ENCODE results near the gene CATSPER1. TPM values are rescaled to one million over a fixed set of nuclear protein-coding genes. Genes with fewer than 3 reads are reported as not detected.
A peak's percentile ranks its signal among the peaks of the same experiment; 100 is the strongest.

The CATSPER1 gene
- total and polyA plus RNA-seq, 2 of the 13 experiments (the other 11 are each of a cell fraction or from before 2014, with no cell fraction given), result 0.17 TPM; not detected in 1

DNA sequence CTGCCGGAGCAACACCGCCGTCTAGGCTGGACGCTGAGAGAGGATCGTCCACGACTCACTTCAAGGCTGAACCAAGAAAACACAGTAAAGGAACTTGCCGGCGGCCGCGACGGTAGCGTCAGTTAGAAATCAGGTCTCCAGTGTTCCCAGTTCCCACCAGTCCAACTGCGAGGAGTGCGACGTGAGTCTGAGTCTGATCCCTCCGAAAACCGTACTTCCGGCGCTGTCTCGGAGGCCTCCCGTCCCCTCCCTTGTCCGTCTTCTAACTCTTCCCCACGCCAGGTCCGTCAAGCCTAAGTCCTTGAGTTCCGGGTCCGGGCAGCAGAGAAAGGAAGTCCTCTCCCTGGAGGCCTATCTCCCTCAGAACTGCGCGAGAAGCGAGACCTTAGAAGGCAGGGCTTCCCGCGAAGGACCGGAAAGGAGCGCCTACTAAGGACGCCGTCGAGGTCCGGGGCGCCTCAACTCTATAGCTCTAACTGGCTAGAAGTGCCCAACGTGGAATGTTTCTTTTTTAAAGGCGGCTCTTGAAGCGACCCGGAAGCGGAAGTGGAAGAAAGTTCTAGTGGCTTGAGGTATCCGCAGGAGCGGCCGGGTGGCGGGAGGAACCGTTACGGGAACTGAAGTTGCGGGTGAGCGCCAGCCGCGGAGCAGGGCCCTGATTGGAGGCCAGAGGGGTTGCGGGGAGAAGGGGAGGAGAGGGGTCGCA, 24.2 kb downstream of the CATSPER1 start, which contains the start of the genes BANF1 and EIF1AD (continued):
- no peak for TF ChIP-seq ZNF296 (CRISPR knock-in tag; conservative IDR thresholded peaks at IDR 0.05)
- no peak for TF ChIP-seq ZFP90 (CRISPR knock-in tag; IDR thresholded peaks at IDR 0.05; ENCODE audit: borderline replicate concordance)
- TF ChIP-seq PHF5A (CRISPR knock-in tag; IDR thresholded peaks at IDR 0.05; ENCODE audit: low read depth, unreplicated experiment), result peak; percentile 74
- TF ChIP-seq ADNP (CRISPR knock-in tag; IDR thresholded peaks at IDR 0.05), result no peak
- TF ChIP-seq, protein P1, sequence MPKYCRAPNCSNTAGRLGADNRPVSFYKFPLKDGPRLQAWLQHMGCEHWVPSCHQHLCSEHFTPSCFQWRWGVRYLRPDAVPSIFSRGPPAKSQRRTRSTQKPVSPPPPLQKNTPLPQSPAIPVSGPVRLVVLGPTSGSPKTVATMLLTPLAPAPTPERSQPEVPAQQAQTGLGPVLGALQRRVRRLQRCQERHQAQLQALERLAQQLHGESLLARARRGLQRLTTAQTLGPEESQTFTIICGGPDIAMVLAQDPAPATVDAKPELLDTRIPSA (CRISPR knock-in tag; IDR thresholded peaks at IDR 0.05; ENCODE audit: borderline replicate concordance), result peak; percentile 90
- TF ChIP-seq DNMT3B (CRISPR knock-in tag; conservative IDR thresholded peaks at IDR 0.05), result 0 out of 2 replicates have a peak, but pooled peaks have one; percentile 53
- TF ChIP-seq CCDC6 (CRISPR knock-in tag; IDR thresholded peaks at IDR 0.05), result no peak; the same call in 1 of the 2 replicates
- TF ChIP-seq ZNF354B (CRISPR knock-in tag; IDR thresholded peaks at IDR 0.05), result no peak
- TF ChIP-seq ZNF629 (CRISPR knock-in tag; conservative IDR thresholded peaks at IDR 0.05), result no peak
- TF ChIP-seq SCMH1 (CRISPR knock-in tag; IDR thresholded peaks at IDR 0.05; ENCODE audit: borderline replicate concordance), result no peak
- peak; percentile 90; the same call in 1 of the 2 replicates for TF ChIP-seq SETDB1 (CRISPR knock-in tag; IDR thresholded peaks at IDR 0.05; ENCODE audit: borderline replicate concordance)
- TF ChIP-seq MBNL3 (CRISPR knock-in tag; conservative IDR thresholded peaks at IDR 0.05), result no peak
- no peak for TF ChIP-seq MAFG (CRISPR knock-in tag; IDR thresholded peaks at IDR 0.05)
- TF ChIP-seq, protein P2, sequence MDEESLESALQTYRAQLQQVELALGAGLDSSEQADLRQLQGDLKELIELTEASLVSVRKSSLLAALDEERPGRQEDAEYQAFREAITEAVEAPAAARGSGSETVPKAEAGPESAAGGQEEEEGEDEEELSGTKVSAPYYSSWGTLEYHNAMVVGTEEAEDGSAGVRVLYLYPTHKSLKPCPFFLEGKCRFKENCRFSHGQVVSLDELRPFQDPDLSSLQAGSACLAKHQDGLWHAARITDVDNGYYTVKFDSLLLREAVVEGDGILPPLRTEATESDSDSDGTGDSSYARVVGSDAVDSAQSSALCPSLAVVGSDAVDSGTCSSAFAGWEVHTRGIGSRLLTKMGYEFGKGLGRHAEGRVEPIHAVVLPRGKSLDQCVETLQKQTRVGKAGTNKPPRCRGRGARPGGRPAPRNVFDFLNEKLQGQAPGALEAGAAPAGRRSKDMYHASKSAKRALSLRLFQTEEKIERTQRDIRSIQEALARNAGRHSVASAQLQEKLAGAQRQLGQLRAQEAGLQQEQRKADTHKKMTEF (CRISPR knock-in tag; IDR thresholded peaks at IDR 0.05), result peak; percentile 92
- no peak; the same call in 1 of the 2 replicates for TF ChIP-seq NAIF1 (CRISPR knock-in tag; IDR thresholded peaks at IDR 0.05; ENCODE audit: borderline replicate concordance)
- peak; percentile 85 for TF ChIP-seq HDAC2 (CRISPR knock-in tag; IDR thresholded peaks at IDR 0.05)
- no peak for TF ChIP-seq MATR3 (CRISPR knock-in tag; IDR thresholded peaks at IDR 0.05)
- peak; percentile 91 for TF ChIP-seq TAF1 (CRISPR knock-in tag; IDR thresholded peaks at IDR 0.05)
- TF ChIP-seq ELF4 (CRISPR knock-in tag; IDR thresholded peaks at IDR 0.05; ENCODE audit: borderline replicate concordance), result peak; percentile 94; the same call in 1 of the 2 replicates
- 0 out of 2 replicates have a peak, but pooled peaks have one; percentile 48 for TF ChIP-seq KLF13 (CRISPR knock-in tag; IDR thresholded peaks at IDR 0.05)
- TF ChIP-seq ZIK1 (CRISPR knock-in tag; IDR thresholded peaks at IDR 0.05; ENCODE audit: borderline replicate concordance, low read depth), result peak; percentile 76; the same call in 1 of the 2 replicates
- TF ChIP-seq, protein P3, sequence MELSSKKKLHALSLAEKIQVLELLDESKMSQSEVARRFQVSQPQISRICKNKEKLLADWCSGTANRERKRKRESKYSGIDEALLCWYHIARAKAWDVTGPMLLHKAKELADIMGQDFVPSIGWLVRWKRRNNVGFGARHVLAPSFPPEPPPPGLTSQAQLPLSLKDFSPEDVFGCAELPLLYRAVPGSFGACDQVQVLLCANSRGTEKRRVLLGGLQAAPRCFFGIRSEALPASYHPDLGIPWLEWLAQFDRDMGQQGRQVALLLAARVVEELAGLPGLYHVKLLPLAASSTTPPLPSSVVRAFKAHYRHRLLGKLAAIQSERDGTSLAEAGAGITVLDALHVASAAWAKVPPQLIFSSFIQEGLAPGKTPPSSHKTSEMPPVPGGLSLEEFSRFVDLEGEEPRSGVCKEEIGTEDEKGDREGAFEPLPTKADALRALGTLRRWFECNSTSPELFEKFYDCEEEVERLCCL (CRISPR knock-in tag; IDR thresholded peaks at IDR 0.05; ENCODE audit: borderline replicate concordance), result peak; percentile 33; the same call in 1 of the 2 replicates
- TF ChIP-seq RFXAP (CRISPR knock-in tag; IDR thresholded peaks at IDR 0.05; ENCODE audit: borderline replicate concordance), result no peak; the same call in 1 of the 2 replicates
- TF ChIP-seq, protein P4, sequence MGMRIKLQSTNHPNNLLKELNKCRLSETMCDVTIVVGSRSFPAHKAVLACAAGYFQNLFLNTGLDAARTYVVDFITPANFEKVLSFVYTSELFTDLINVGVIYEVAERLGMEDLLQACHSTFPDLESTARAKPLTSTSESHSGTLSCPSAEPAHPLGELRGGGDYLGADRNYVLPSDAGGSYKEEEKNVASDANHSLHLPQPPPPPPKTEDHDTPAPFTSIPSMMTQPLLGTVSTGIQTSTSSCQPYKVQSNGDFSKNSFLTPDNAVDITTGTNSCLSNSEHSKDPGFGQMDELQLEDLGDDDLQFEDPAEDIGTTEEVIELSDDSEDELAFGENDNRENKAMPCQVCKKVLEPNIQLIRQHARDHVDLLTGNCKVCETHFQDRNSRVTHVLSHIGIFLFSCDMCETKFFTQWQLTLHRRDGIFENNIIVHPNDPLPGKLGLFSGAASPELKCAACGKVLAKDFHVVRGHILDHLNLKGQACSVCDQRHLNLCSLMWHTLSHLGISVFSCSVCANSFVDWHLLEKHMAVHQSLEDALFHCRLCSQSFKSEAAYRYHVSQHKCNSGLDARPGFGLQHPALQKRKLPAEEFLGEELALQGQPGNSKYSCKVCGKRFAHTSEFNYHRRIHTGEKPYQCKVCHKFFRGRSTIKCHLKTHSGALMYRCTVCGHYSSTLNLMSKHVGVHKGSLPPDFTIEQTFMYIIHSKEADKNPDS (CRISPR knock-in tag; IDR thresholded peaks at IDR 0.05), result 0 out of 2 replicates have a peak, but pooled peaks have one; percentile 27
- TF ChIP-seq GABPA (IDR thresholded peaks at IDR 0.05; ENCODE audit: low read depth, low read length), result peak; percentile 86
- TF ChIP-seq GABPA (CRISPR knock-in tag; IDR thresholded peaks at IDR 0.05; ENCODE audit: low read depth), result peak; percentile 98
